Stimulated activated CD8-positive, alpha-beta memory T cell treated with anti-CD3 and anti-CD28 coated beads, Interleukin-15, amount 100 ng/mL, for 48 hours (primary cell): Measurements from ENCODE around the gene FHIT.

Experiments
- DNase-seq, 2 donors: peaks; one replicate each; pipeline ENCODE4 v3.0.0-alpha.2; 2020; ENCODE audit warnings: low read depth in 2 of 2

The FHIT gene

DNA sequence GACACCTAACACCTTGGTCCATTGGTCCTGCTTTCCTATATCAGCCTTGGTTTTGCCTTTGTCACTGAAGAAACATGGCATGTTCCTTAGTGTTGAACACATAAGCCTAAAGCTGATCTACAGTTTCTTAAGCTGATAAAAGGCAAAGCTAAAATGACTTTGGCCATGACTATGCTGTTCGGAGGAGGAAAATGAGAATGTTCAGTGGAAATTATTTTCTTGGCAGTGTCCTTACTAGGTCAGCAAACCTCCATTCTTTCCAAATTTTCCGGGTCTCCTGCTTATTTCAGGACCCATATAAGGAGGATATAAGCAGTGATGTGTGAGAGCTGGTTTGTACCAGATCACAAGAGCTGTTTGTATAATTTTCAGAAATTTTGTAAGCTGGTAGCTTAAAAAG lies 1368.5 kb downstream of the FHIT start:
- DNase-seq, result no peak

DNA sequence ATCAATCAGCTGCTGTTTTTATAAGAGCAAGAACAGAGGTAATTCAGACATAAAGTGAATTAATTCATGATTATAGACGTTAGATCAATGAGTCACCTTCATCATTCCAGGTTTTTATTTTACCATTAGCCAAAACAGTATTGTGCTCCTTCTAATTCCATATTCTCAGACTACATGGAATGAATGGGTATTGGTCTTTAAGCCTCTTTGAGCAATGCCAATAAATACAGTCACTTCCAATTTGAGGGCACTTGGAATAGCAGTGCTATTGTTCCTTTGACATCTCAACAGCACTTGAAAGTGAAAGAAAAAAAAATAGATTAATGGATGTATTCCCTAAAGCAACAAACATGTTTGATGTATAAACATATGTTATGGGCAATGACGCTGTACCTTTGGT lies 1370.5 kb downstream of the FHIT start:
- DNase-seq, result no peak

DNA sequence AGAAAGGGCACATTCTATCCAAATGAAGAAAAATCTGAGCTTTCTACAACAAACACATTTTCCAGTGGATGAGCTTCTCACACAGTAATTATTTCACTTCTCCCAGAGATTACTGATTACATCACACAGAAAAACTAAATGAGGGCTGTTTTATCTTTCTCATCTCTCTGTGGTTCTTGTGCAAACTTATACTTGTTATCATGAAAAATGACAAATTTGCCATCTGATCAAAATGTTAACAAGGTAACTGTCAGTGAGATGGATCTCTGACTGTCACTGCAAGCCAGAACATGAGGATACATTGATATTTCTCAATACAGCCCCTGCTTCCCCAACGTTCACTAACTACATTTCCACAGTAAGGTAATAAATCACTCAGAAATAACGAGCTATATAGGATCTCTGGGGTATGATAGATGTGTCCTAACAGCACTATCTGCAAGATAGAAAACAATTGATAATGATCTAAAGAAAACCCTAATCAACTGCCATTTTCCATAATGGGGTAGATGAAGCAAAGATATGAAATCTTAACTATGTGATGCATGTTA lies 1372.1 kb downstream of the FHIT start:
- DNase-seq, result no peak

DNA sequence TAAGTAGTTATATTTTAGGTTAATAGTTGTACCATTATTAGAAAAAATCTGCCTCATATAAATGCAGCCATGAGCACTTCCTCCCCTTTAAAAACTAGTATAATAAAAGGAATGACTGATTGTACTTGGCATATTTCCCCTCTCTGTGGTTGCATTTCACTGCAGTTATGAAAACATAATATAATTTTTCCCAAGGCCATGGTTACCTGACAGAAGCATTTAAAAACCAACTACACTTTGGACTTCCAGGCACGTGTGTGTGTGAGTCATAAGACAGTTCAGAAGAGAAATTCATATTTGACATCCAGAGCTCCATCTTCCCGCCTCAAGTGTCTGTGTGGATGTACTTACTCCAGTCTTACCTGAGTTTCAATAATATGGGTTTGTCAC lies 1373.2 kb downstream of the FHIT start:
- DNase-seq, result no peak

DNA sequence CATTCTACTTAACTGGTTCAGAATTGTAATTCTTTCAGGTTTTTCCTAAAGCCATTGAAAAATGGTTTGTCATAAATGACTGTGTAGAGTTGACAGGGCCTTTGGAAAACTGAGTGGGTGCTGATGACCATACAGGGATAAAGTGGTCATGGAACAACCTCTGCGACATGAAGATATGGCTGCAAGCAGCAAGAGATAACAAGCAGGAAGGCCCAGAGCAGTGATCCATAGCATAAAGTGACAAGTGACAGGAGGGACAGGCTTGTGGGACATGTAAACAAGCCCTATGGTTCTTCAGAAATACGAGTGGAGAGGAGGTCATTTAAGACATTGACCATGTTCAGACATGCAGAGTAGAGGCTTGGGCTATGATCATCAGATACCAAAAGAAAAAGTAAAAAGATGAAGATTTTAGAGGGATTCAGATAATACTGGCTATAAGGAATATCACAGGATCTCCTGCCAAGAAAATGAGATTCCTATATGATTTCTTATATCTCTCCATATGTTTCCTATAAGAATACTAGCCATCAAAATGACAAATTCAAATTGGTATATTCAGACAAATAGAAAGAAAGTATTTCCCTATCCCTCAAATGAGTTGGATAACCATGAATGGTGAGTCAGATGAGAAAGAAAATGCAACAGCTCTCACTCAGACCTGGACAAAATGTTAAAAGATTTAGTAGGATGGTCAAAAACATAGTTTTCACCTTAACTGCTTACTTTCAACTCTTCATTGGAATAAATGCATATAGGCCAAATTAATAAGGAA lies 1373.8 kb downstream of the FHIT start:
- no peak for DNase-seq

DNA sequence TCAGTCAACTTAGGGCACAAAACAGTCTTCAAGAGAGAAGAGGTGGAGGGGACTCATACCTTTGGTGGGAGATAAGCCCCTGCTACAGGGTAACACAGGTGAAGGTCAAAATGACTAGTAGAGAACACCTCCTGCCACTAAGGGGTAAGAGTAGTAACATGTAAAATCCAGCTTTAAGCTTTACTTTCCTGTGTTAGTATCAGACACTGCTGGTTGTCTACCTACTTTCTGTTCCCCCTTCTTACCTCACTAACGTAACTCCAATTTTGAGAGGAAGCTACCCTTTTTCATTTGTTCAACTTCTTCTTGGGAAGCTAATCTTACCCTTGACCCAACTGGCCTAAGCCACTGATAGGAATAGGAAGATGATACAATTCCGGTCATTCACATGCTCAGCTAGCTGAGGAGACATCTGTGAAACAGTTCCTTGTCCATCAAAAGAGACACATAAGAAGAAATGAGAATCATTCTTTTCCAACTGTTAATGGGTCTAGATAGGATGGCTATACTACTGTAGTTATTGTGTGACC lies 1374.7 kb downstream of the FHIT start:
- no peak for DNase-seq

DNA sequence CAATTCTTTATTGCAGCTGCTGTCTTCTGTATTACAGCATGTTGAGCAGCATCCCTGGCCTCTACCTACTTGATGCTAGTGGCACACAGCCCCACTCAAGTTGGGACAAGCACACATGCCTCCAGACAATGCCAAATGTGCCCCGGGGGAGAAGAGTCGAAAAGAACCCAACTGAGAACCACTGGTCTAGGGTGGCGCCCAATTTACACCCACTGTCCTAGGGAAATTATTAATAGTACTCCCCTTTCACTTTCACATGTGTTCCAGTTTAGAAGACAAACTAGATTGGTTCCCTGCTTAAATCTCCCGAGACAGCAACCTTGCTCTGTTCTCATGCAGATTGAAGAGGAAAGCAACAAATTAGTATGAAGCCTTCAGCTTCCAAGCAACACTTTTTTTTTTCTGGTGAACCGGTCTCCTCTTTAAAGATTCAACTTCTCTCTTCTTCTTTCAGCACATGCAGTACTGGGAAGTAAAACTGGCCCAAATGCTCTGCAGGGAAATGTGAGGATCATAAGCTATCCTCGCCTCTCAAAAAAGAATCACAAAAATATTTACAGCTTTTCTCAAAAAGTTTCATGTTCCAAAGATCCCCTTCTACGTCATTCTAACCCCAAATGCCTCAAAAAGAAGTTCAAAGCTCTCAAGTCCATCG lies 1377.5 kb downstream of the FHIT start:
- DNase-seq, result no peak

DNA sequence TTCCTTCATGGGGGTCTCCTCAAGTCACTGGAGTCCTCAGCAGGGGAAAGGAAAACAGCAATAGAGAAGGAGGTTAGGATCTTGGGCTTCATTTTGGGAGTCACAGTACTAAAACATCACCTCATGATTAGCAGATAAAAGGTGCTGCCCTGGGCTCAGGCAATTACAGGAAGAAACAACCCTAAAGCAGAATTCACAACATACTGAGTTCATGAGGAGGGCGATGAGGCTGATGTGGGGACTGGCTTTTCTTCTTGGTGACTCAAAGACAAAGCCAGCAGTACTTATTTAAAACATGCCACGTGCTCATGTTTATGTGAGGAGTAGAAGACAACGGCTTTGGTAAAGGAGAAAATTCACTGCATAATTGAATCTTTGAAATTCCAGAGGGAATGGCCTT lies 1379.1 kb downstream of the FHIT start:
- DNase-seq, result no peak

DNA sequence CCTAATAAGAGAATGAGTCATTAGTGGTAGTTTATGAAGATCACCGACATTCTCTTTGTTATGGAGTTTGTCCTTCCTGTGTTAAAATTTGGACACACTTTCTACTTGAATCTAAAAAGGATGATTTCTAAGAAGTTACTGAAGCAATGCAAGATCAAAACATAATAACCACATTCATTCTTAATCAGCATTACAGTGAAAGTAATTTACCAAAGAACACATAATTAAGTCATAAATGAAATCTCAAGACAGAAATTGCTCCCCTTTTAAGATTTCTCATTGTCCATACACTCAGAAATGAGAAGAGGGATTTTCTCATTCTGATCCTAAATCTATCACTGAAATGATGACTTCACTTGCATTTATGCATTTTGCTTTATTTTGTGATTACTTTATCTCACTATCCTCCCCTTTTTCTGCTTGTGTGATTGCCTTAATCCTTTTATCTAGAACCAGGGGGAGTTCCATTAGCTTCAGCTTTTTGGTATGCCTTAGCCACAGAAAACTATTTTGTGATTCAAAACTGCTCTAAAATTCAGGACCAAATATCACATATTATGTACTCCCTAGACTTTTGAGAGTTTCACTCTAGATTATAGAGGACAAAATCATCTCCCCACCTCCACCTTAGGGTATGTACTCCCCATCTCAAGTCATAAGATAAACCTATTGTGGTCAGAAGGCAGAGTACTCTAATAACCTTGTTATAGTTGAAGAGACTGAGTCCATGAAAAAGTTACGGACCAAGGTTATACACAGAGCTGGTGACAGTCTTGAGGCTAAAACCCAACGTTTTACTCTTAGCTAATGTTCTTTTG lies 1383.9 kb downstream of the FHIT start:
- DNase-seq, result no peak

DNA sequence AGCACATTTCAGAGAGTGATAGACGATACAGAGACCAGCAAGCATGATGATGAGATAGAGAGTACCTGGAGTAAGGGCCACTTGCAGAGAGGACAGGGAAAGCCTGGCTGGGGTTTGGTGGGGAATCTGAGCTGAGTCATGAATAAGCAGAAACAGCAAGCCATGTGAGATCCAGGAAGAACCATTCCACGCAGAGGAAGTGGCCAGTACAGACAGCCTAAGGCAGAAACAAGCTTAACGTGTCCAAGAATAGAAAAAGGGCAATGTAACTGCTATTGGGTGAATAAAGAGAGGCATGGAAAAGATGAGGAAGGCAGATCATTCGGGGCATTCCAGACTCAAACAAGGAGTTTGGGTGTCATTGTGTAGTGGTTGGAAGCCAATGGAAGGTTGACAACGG lies 1385.2 kb downstream of the FHIT start:
- DNase-seq, result no peak

DNA sequence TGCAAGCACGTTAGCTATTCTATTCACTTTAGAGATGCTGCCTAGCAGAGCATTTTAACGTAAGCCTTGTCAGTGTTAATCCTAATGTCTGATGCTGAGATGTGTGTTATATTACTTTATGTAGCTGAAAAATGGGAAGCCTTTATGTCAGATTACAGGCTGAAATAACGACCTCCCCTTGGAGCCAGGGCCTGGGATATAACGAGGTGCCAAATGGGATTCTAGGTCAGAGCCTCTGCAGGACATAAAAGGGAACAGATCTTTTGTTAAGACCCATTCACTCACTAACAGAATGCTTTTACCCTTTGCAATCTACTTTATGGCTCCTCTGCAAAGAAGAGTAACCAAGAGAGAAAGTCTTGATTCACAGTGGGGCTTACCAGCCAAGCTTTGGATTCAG lies 1385.9 kb downstream of the FHIT start:
- no peak for DNase-seq

DNA sequence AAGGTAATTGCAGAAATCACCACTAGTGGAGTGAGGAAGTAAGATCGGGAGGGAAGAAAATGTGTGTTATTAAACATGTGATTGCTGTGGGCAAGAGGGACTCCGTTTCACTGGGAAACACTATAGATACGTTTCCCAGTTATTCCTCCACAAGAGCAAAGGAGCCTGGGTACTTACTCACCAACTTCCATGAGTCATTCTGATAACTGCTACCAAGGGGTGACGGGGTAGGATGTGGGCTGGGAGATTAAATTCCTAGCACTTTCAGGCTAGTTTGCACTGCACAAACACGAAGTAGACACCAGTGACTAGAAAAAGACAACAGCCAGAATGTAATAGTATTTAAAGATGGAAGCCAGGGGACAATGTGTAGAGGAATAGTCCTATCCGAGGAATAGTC lies 1388.6 kb downstream of the FHIT start:
- no peak for DNase-seq

DNA sequence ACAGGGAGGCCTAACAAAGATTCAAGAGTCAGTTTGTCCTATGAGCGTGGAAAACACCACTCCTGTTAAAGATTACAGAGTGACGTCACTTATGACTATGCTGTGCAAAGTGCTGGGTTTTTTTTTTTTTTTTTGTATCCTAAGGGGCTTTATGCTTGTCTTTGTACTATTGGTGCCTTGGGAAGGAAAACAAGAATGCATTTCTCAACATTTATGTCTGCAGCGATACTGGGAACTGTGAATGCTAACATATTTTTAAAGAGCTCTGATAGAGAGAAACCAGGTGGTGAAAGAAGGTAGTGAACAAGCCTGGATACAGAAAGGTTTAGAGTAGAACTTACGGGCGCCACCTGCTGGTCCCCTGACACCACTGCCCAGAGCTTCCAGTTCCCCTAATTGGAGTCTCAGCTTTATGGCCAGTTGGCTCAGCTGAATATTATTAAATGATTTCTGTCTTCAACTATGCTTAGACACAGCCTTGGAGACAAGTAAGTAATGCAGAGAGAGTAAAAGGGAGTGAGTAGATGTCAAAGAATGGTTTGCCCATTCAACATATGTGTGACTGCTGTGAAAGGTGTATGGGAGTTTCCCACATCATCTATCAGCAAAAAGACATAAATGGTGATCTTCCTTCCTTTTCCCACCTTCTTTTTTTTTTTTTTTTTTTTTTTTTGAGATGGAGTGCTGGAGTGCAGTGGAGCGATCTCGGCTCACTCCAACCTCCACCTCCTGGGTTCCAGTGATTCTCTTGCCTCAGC lies 1393.5 kb downstream of the FHIT start:
- peak; percentile 53 to 54 for DNase-seq

DNA sequence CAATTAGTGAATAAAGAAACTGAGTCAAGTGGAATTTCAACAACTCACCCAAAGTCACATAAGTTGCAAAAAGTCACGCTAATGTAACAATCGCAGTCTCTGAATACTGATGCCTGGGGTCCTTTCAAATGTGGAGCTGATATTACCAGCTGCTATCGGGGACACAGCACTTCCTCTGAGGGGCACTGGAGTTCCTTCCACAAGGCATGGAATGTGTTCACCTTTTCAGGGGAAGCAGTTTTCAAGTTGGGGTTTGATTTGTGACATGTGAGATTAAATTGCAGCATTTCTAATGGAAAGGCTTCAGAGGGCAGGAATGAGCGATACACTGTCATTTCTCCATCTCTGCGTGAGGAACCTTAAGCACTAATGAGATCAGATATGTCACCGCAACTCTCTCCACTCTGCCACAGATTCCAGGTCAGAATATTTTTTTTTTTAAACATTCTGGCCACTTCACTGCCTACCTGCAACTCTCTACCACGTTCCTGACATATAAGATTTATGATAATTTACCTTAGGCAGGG lies 1394.3 kb downstream of the FHIT start:
- DNase-seq, result no peak

DNA sequence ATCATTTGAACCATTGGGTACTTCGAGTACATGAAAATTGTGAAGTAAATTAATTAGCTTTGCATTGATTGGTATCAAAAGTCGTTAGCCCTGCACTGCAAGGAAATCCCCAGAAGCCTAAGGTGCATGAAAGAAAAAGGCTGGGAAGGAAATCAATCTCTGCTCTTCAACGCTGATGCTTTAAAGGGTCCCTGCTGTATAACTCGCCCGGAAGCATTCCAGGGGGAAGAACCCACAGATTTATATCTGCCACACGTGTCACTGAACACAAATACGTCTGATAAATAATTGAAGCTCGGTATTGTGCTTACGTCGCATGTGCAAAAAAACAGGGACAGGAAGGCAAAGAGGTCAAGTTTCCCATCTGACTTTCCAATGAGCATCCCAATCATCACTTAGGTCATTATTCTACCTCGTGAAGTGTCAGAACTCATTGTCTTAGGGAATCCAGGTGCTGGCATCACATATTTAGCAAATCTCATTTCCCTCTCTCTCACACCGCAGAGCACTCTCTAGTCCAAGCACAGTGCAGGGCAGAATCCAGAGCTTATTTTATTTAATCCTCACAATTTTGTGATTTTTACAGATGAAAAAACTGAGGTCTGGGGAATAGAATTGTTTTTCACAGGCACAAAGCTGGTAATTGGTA lies 1397.1 kb downstream of the FHIT start:
- DNase-seq, result no peak

DNA sequence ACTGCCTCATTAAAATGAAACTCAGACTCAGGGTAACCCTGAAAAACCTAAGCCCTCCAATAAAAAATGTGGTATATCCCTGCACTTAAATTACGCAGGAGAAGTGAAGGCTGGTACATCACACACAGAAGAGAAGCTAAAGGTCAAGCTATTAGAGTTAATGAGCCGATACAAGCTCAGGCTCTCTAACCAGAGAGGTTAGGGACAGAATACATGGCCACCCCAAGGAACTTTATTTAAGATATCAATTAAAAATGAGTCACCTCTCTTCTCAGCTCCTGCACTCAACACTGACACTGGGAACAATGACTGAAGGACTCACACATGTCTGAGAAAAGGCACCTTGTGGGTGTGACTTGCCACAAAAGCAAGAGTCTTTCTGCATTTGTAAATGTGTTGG lies 1400.8 kb downstream of the FHIT start:
- no peak for DNase-seq

DNA sequence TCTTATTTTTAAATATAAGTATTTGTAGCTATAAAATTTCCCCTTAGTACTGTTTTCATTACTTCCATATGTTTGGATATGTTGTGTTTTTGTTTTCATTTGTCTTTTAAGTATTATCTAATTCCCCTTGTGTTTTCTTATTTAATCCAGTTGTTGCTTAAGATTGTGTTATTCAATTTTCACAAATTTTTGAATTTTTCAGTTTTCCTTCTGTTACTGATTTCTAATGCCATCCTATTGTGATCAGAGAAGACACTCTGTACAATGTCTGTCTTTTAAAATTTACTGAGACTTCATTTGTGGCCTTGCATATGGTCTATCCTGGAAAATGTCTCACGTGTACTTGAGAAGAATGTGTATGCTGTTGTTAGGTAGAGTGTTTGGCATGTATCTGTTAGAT lies 1405.9 kb downstream of the FHIT start:
- DNase-seq, result no peak

DNA sequence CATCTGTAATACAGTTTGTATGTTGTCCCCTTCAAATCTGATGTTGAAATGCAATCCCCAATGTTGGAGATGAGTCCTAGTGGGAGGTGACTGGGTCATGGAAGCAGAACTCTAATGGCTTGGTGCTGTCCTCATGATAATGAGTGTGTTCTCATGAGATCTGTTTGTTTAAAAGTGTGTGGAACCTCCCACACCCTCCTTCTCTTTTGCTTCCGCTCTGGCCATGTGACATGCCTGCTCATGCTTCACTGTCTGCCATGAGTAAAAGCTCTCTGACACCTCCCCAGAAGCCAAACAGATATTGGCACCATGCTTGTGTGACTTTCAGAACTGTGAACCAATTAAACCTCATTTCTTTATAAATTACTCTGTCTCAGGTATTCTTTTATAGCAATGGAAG lies 1407.4 kb downstream of the FHIT start:
- no peak for DNase-seq

DNA sequence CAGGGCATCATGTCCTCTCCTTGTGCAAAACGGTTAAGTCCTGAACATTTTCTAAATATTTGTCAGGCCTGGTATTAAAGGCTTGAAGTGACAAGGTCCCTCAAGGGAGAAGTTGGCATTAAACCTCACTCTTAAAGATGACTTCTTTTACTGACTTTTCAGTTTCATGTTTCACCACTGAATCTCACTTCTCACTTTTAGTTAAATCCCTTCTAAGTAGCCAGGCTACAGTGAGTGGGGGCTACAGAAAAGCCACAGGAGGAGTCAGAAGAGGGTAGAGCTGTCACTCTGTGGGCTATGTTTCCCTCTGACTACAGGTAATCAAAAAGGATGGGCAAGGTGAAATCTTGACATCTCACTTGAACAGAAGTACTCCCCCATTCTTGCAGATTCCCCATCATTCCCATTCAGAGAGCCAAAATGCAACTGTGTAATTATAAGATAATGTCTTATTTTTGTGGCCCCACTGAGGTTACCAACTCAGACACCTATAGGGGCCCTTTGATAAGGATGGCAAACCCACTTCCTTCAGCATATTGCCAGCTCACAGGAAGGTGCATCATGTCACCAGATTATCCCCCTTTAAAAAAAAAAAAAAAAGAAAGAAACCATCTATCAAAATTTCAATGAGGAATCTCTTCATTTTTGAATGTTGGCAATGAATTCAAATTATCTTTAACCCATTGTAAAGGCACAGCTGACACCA lies 1411.3 kb downstream of the FHIT start:
- DNase-seq, result peak; percentile 8 to 10

DNA sequence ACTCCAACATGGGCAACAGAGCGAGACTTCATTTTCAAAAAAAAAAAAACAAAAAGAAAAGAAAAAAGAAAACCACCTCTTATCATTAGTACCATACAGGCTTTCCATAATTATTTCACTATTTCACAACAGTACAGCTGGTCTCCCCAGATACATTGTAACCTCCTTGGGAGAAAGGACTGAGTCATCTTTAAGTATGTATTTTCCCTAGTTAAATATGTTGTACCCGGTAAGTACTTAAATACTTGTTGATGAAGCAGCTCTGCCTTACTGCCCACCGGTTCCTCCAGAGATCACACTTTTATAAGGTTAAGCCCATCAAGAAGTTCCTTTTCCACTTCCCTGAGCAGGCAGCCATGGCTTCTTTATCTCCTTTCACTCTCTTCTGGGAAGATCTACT lies 1412.0 kb downstream of the FHIT start:
- no peak for DNase-seq
